ENCODE data around the gene CFAP46. TPM values are rescaled to one million over a fixed set of nuclear protein-coding genes. Genes with fewer than 3 reads are reported as not detected.

The CFAP46 gene
- total and polyA plus RNA-seq, 2 of the 4 experiments (the other 2 are of a cell fraction): 1.3 to 1.8 TPM

- intact Hi-C loops (cut with micrococcal nuclease): no loop called here
- POLR2A ChIA-PET (ENCODE audit: unreplicated experiment): no interaction called here
These were observed 2.9 kb downstream of the CFAP46 start for GRCh38 chr10:132939378-132939955.

More at GRCh38 chr10:132939378-132939955, 2.9 kb downstream of the CFAP46 start:
- no peak overlapping the region for H2AK9ac ChIP-seq (replicated peaks; ENCODE audit: low read depth, low read length, poor library complexity)
- no peaks in the 10 kb centered on the region for H4K20me1 ChIP-seq (ENCODE audit: insufficient read depth, low read length)
- dilution Hi-C loops (cut with HindIII; ENCODE audit: low sequenced_read_pairs, unreplicated experiment) (no loop called here), in situ Hi-C loops (cut with MboI; ENCODE audit: low sequenced_read_pairs) (no loop called here)
- 91% methylated on average over 9 of the region's 15 CpGs; no CpG with 5 or more reads in 1 of the 2 experiments for WGBS, 2 experiments (ENCODE audit: extremely low coverage in 2 of 2, insufficient read length in 1 of 2)
- no peak overlapping the region for H2AFZ ChIP-seq (replicated peaks; ENCODE audit: low read length, poor library complexity)
- ATAC-seq (ENCODE audit: low read depth) (no peak), DNase-seq (no peak)
- H3K14ac ChIP-seq (replicated peaks; ENCODE audit: low read depth, low read length): no peak overlapping the region
- no peak overlapping the region for H3K18ac ChIP-seq (ENCODE audit: low read depth, low read length)
- H3K23ac ChIP-seq (ENCODE audit: low read depth, low read length): no peak overlapping the region
- H3K27ac ChIP-seq (ENCODE audit: insufficient read depth, low read length): no peak overlapping the region
- H2BK15ac ChIP-seq (ENCODE audit: low read depth, low read length): no peak overlapping the region
- H2BK20ac ChIP-seq (ENCODE audit: low read depth, low read length): no peak overlapping the region
- no peak overlapping the region for H4K5ac ChIP-seq (ENCODE audit: low read depth, low read length)
- no peaks in the 10 kb centered on the region for H3K9me3 ChIP-seq (ENCODE audit: control insufficient read depth, insufficient read depth, low read length)
- H3K79me1 ChIP-seq (ENCODE audit: low read depth in 1 of 2, low read length in 2 of 2): no peaks in the 10 kb centered on the region
- no peaks in the 10 kb centered on the region for H3K36me3 ChIP-seq (ENCODE audit: control insufficient read depth, insufficient read depth, low read length)
- no peaks in the 10 kb centered on the region for H3K9me1 ChIP-seq (ENCODE audit: insufficient read depth, low read length)
- TF ChIP-seq FOS (IDR thresholded peaks at IDR 0.05; ENCODE audit: low read depth, low read length) (no peak), MAZ (IDR thresholded peaks at IDR 0.05; ENCODE audit: borderline replicate concordance, low read depth, low read length) (no peak), BHLHE40 (IDR thresholded peaks at IDR 0.05; ENCODE audit: low read depth, low read length) (no peak), CEBPB (IDR thresholded peaks at IDR 0.05; ENCODE audit: low read depth, low read length) (no peak)
- H4K8ac ChIP-seq (ENCODE audit: low read depth in 2 of 2, low read length in 2 of 2): no peak overlapping the region
- no peak overlapping the region for H3K4me3 ChIP-seq (ENCODE audit: insufficient read depth, low read depth, low read length)
- H3K4me1 ChIP-seq (ENCODE audit: control insufficient read depth, insufficient read depth, low read length): peaks cover 3% of the 10 kb centered on the region; the same call in 1 of the 2 replicates
- H3K4ac ChIP-seq (ENCODE audit: low read depth, low read length): no peak overlapping the region
- no peak overlapping the region for H2BK5ac ChIP-seq (ENCODE audit: low read depth, low read length, poor library complexity, severe bottlenecking)
- no peak overlapping the region for H2BK120ac ChIP-seq (ENCODE audit: low read depth, low read length)
- no peak overlapping the region for H3K4me2 ChIP-seq (ENCODE audit: low read depth, low read length)
- no peak overlapping the region for H3K9ac ChIP-seq (ENCODE audit: low read depth, low read length)
- H3K27me3 ChIP-seq (ENCODE audit: control insufficient read depth, insufficient read depth, low read length): peaks cover 4% of the 10 kb centered on the region; the same call in 1 of the 2 replicates
- no peak overlapping the region for H4K91ac ChIP-seq (ENCODE audit: insufficient read depth, low read depth, low read length)
- no TSS peak for BruUV-seq (replicated peaks)
- no peak overlapping the region for H2AK5ac ChIP-seq (ENCODE audit: low read depth, low read length)
- CTCF ChIA-PET: interaction anchor here (0.8 kb wide), 1 partner anchor 810 kb away, joined by 3 read pairs; no protein-coding TSS in a partner anchor
- no peak overlapping the region for H3K56ac ChIP-seq (ENCODE audit: extremely low read depth, insufficient read depth, low read length)
